Activated T-cell treated with anti-CD3 and anti-CD28 coated beads for 24 hours (primary cell): ENCODE results near the gene CEACAM18.
A peak's percentile ranks its signal among the peaks of the same experiment; 100 is the strongest.
"Not testable (repeated sequence)": the region's sequence is repeated elsewhere in the genome, so short reads cannot be mapped to it uniquely, and the experiment has no call there.

Source experiments
- DNase-seq: peaks from one replicate; pipeline ENCODE4 v3.0.0-alpha.2; 2020; ENCODE audit warnings: low read depth

Gene CEACAM18

GRCh38 chr19:51461723-51462161 lies 16.6 kb upstream of the CEACAM18 start:
- DNase-seq = no peak

- no peak for DNase-seq
Measured at GRCh38 chr19:51462276-51462675, 16.1 kb upstream of the CEACAM18 start.

- DNase-seq = no peak
Measured at GRCh38 chr19:51462681-51463080, 15.7 kb upstream of the CEACAM18 start.

- not testable (repeated sequence) for DNase-seq
Measured at GRCh38 chr19:51463976-51464581, 14.3 kb upstream of the CEACAM18 start.

GRCh38 chr19:51466723-51467122 lies 11.6 kb upstream of the CEACAM18 start:
- DNase-seq = no peak

GRCh38 chr19:51467864-51468544 lies 10.3 kb upstream of the CEACAM18 start:
- no peak for DNase-seq

- no peak for DNase-seq
Measured at GRCh38 chr19:51468545-51468920, 9.8 kb upstream of the CEACAM18 start.

- DNase-seq = no peak
Measured at GRCh38 chr19:51469162-51469561, 9.2 kb upstream of the CEACAM18 start.

- DNase-seq = no peak
Measured at GRCh38 chr19:51469629-51470028, 8.7 kb upstream of the CEACAM18 start.

- DNase-seq = no peak
Measured at GRCh38 chr19:51470966-51471365, 7.4 kb upstream of the CEACAM18 start.

- DNase-seq = no peak
Measured at GRCh38 chr19:51471527-51471926, 6.8 kb upstream of the CEACAM18 start.

- no peak for DNase-seq
Measured at GRCh38 chr19:51472607-51473006, 5.7 kb upstream of the CEACAM18 start.

GRCh38 chr19:51473009-51473707 lies 5.2 kb upstream of the CEACAM18 start:
- peak; percentile 83 for DNase-seq

- DNase-seq = no peak
Measured at GRCh38 chr19:51476164-51476563, 2.2 kb upstream of the CEACAM18 start.

- DNase-seq = no peak
Measured at GRCh38 chr19:51477344-51477743, 995 bp upstream of the CEACAM18 start.

GRCh38 chr19:51479531-51480331 lies 1.4 kb downstream of the CEACAM18 start:
- DNase-seq = peak; percentile 29

- no peak for DNase-seq
Measured at GRCh38 chr19:51480590-51480989, 2.3 kb downstream of the CEACAM18 start.

- DNase-seq = no peak
Measured at GRCh38 chr19:51485960-51486660, 7.8 kb downstream of the CEACAM18 start.

GRCh38 chr19:51488491-51488890 lies 10.2 kb downstream of the CEACAM18 start:
- DNase-seq = no peak

- DNase-seq = peak; percentile 35
Measured at GRCh38 chr19:51489113-51489512, 10.8 kb downstream of the CEACAM18 start.

- no peak for DNase-seq
Measured at GRCh38 chr19:51490676-51491075, 12.3 kb downstream of the CEACAM18 start.

- no peak for DNase-seq
Measured at GRCh38 chr19:51491586-51491985, 13.2 kb downstream of the CEACAM18 start.
